H9 (cell line): Measurements from ENCODE around the gene SPC24. TPM values are rescaled to one million over a fixed set of nuclear protein-coding genes. Genes with fewer than 3 reads are reported as not detected.

Source experiments
- DNase-seq: peaks from one replicate; pipeline ENCODE4 v3.0.0-alpha.2; 2017
- H2AFZ ChIP-seq: one replicate; pipeline ENCODE4 v1.6.1; 2013; ENCODE audit warnings: mild to moderate bottlenecking, low read length, control low read depth, moderate library complexity
- H2AK5ac ChIP-seq: 2 replicates; pipeline ENCODE4 v1.6.1; 2013; ENCODE audit warnings: low read length, control low read depth, mixed read lengths; ENCODE audit not compliant: insufficient read length
- H2BK120ac ChIP-seq: one replicate; pipeline ENCODE4 v1.6.1; 2013; ENCODE audit warnings: low read depth, mild to moderate bottlenecking, low read length, control low read depth, inconsistent platforms; ENCODE audit not compliant: poor library complexity, severe bottlenecking
- H2BK12ac ChIP-seq: 2 replicates; pipeline ENCODE4 v1.6.1; 2013; ENCODE audit warnings: low read length, control low read depth, mixed read lengths, low read depth; ENCODE audit not compliant: insufficient read length
- H2BK15ac ChIP-seq: 2 replicates; pipeline ENCODE4 v1.6.1; 2013; ENCODE audit warnings: low read depth, low read length, control low read depth
- H2BK20ac ChIP-seq: one replicate; pipeline ENCODE4 v1.6.1; 2013; ENCODE audit warnings: low read depth, mild to moderate bottlenecking, low read length, control low read depth, inconsistent platforms; ENCODE audit not compliant: poor library complexity, severe bottlenecking
- H2BK5ac ChIP-seq: 2 replicates; pipeline ENCODE4 v1.6.1; 2013; ENCODE audit warnings: low read length, control low read depth, mixed read lengths; ENCODE audit not compliant: insufficient read length
- H3K14ac ChIP-seq: 2 replicates; pipeline ENCODE4 v1.6.1; 2013; ENCODE audit warnings: low read length, control low read depth; ENCODE audit not compliant: insufficient read depth
- H3K18ac ChIP-seq: 2 replicates; pipeline ENCODE4 v1.6.1; 2013; ENCODE audit warnings: low read depth, mild to moderate bottlenecking, mixed read lengths, low read length, control low read depth; ENCODE audit not compliant: insufficient read length
- H3K23ac ChIP-seq: 2 replicates; pipeline ENCODE4 v1.6.1; 2013; ENCODE audit warnings: low read length, control low read depth, mixed read lengths, low read depth; ENCODE audit not compliant: insufficient read length
- H3K23me2 ChIP-seq: 2 replicates; pipeline ENCODE4 v1.6.1; 2013; ENCODE audit warnings: low read depth, mild to moderate bottlenecking, mixed read lengths, low read length, control low read depth; ENCODE audit not compliant: insufficient read length, poor library complexity, severe bottlenecking
- H3K27ac ChIP-seq: 2 replicates; pipeline ENCODE4 v1.5.1; 2013; ENCODE audit warnings: low read length, control low read depth, mixed read lengths, low read depth; ENCODE audit not compliant: insufficient read length
- H3K27me3 ChIP-seq: 2 replicates; pipeline ENCODE4 v1.6.1; 2013; ENCODE audit warnings: low read length, control low read depth, inconsistent platforms; ENCODE audit not compliant: insufficient read depth
- H3K4ac ChIP-seq: 2 replicates; pipeline ENCODE4 v1.6.1; 2013; ENCODE audit warnings: low read depth, mild to moderate bottlenecking, control low read depth, inconsistent platforms, low read length, moderate library complexity
- H3K4me1 ChIP-seq: 2 replicates; pipeline ENCODE4 v1.6.1; 2013; ENCODE audit warnings: low read length, control low read depth, inconsistent platforms; ENCODE audit not compliant: insufficient read depth
- H3K4me2 ChIP-seq: 2 replicates; pipeline ENCODE4 v1.6.1; 2013; ENCODE audit warnings: low read length, control low read depth, mixed read lengths; ENCODE audit not compliant: insufficient read length, insufficient read depth
- H3K56ac ChIP-seq: 2 replicates; pipeline ENCODE4 v1.6.1; 2013; ENCODE audit warnings: low read depth, mild to moderate bottlenecking, mixed read lengths, low read length, control low read depth; ENCODE audit not compliant: insufficient read length
- H3K79me1 ChIP-seq: 2 replicates; pipeline ENCODE4 v1.6.1; 2013; ENCODE audit warnings: low read depth, mild to moderate bottlenecking, moderate library complexity, low read length, control low read depth, inconsistent platforms; ENCODE audit not compliant: insufficient read depth, poor library complexity, severe bottlenecking
- H3K79me2 ChIP-seq: 2 replicates; pipeline ENCODE4 v1.6.1; 2013; ENCODE audit warnings: low read length, control low read depth, inconsistent platforms; ENCODE audit not compliant: insufficient read depth
- H3K9ac ChIP-seq: 2 replicates; pipeline ENCODE4 v1.6.1; 2013; ENCODE audit warnings: low read length, control low read depth, mixed read lengths; ENCODE audit not compliant: insufficient read length; ENCODE audit errors: extremely low read depth
- H3K9me3 ChIP-seq: one replicate; pipeline ENCODE4 v1.6.1; 2013; ENCODE audit warnings: low read depth, low read length, inconsistent platforms; ENCODE audit not compliant: control insufficient read depth
- H3T11ph ChIP-seq: one replicate; pipeline ENCODE4 v1.6.1; 2013; ENCODE audit warnings: mild to moderate bottlenecking, low read length, control low read depth, inconsistent platforms
- H4K20me1 ChIP-seq: one replicate; pipeline ENCODE4 v1.6.1; 2013; ENCODE audit not compliant: control insufficient read depth, insufficient read length, insufficient read depth
- H4K5ac ChIP-seq: 2 replicates; pipeline ENCODE4 v1.6.1; 2013; ENCODE audit warnings: low read depth, mild to moderate bottlenecking, mixed read lengths, low read length, control low read depth; ENCODE audit not compliant: insufficient read length
- H4K8ac ChIP-seq: replicated peaks from 2 replicates; pipeline ENCODE4 v1.6.1; 2013; ENCODE audit warnings: low read length, control low read depth, mixed read lengths, low read depth; ENCODE audit not compliant: insufficient read length
- H4K91ac ChIP-seq: 2 replicates; pipeline ENCODE4 v1.6.1; 2013; ENCODE audit warnings: low read depth, mild to moderate bottlenecking, moderate library complexity, mixed read lengths, low read length, control low read depth; ENCODE audit not compliant: insufficient read length
- H3K27ac Mint-ChIP-seq, 3 experiments: 2 replicates in 2 of 3; 3 replicates in 1 of 3; pipeline ENCODE4 v1.8.0; 2020 to 2021; ENCODE audit warnings: mixed read lengths in 3 of 3, mild to moderate bottlenecking in 1 of 3, moderate library complexity in 1 of 3
- H3K27me3 Mint-ChIP-seq: 2 replicates; pipeline ENCODE4 v1.8.0; 2021; ENCODE audit warnings: low read depth, mild to moderate bottlenecking, moderate library complexity, mixed read lengths
- H3K36me3 Mint-ChIP-seq, 3 experiments: 2 replicates in 2 of 3; 3 replicates in 1 of 3; pipeline ENCODE4 v1.8.0; 2020 to 2021; ENCODE audit warnings: low read depth in 3 of 3, mixed read lengths in 3 of 3; ENCODE audit not compliant: insufficient read depth in 1 of 3
- H3K4me1 Mint-ChIP-seq, 2 experiments: 2 replicates each; pipeline ENCODE4 v1.8.0; 2020; ENCODE audit warnings: mixed read lengths in 2 of 2
- H3K4me3 Mint-ChIP-seq, 2 experiments: 2 replicates in 1 of 2; 3 replicates in 1 of 2; pipeline ENCODE4 v1.8.0; 2020 to 2021; ENCODE audit warnings: mild to moderate bottlenecking in 2 of 2, mixed read lengths in 2 of 2, moderate library complexity in 1 of 2
- H3K9me3 Mint-ChIP-seq, 2 experiments: 2 replicates in 1 of 2; 3 replicates in 1 of 2; pipeline ENCODE4 v1.8.0; 2020; ENCODE audit warnings: mild to moderate bottlenecking in 2 of 2, mixed read lengths in 2 of 2, moderate library complexity in 1 of 2
- CTCF ChIP-seq: fragments of 200-600 bp; sonication (generic); conservative IDR thresholded peaks from 3 replicates; pipeline ENCODE4 v1.8.0; 2021; ENCODE audit warnings: antibody characterized with exemption, mild to moderate bottlenecking
- WGBS: extraction: QIAGEN DNeasy Blood & Tissue Kit; methylation state at CpG from one replicate; pipeline ENCODE4 v1.1.7; 2013; ENCODE audit warnings: missing lambda C conversion rate, low lambda C conversion rate, mixed read lengths; ENCODE audit not compliant: insufficient read length; ENCODE audit errors: extremely low coverage; 5-methylcytosine and 5-hydroxymethylcytosine counted together
- total RNA-seq: library from RNA; stranded (reverse); gene quantifications from 2 replicates; pipeline ENCODE4 v1.2.1, GENCODE V29; 2021

The SPC24 gene
- total RNA-seq, 1 experiment from 2014 or later = 51.5 TPM

DNA sequence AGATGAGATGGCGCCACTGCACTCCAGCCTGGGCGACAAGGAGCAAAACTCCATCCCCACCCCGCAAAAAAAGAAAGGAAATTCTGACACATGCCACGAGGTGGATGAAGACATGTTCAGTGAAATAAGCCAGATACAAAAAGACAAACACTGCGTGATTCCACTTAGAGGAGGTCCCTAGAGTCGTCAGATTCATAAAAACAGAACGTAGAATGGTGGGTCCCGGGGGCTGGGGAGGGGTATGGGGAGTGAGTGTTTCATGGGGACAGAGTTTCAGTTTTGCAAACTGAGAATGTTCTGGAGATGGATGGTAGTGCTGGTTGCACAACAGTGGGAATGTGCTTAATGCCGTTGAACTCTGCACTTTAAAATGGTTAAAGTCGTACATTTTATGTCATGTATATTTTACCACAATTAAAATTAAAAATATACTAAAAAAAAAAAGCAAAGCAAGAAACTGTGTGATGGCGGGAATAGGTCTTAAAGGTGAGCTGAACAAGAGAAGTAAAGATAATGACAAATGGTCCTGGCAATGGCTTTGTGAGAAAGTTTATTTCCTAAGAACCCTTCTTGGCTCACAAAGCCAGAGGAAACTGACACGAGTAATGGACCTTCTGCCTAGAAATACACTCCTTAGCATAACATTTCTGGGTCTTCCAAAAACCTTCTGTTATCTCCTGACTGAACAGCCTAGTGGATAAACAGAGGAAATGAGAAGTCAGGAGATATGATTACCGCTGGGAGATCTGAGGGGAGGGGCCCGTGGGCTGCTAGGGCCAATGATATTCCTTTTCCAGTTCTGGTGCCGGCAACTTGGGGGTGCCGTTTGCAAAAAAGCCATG lies 4.2 kb upstream of the SPC24 start:
- H3K56ac ChIP-seq = no peak overlapping the region
- H2BK15ac ChIP-seq = no peak overlapping the region
- no peak for DNase-seq
- H3K27ac ChIP-seq = no peak overlapping the region
- H3K4ac ChIP-seq = no peak overlapping the region
- H3T11ph ChIP-seq = no peak overlapping the region
- no peak overlapping the region for H2BK20ac ChIP-seq
- peaks cover 3% of the 10 kb centered on the region for H3K23me2 ChIP-seq
- no peaks in the 10 kb centered on the region for H3K4me1 ChIP-seq
- no peak overlapping the region for H2AK5ac ChIP-seq
- H3K27me3 Mint-ChIP-seq = no peaks in the 10 kb centered on the region
- peaks cover 2 to 4% of the 10 kb centered on the region in 2 experiments; a peak in 3 of 4 replicates for H3K4me1 Mint-ChIP-seq
- H3K14ac ChIP-seq = no peak overlapping the region
- no peaks in the 10 kb centered on the region for H3K27me3 ChIP-seq
- H4K5ac ChIP-seq = no peak overlapping the region
- WGBS = no CpG with 5 or more reads among the region's 16 CpGs
- H4K20me1 ChIP-seq = no peaks in the 10 kb centered on the region
- H3K18ac ChIP-seq = no peak overlapping the region
- no peaks in the 10 kb centered on the region for H3K9me3 Mint-ChIP-seq
- H3K9me3 ChIP-seq = no peaks in the 10 kb centered on the region
- no peak overlapping the region for H4K8ac ChIP-seq
- no peak for TF ChIP-seq CTCF
- no peak overlapping the region for H2BK120ac ChIP-seq
- no peak overlapping the region for H2BK5ac ChIP-seq
- no peak overlapping the region for H3K9ac ChIP-seq
- H3K4me3 Mint-ChIP-seq = no peak overlapping the region
- H3K79me2 ChIP-seq = peaks cover 4% of the 10 kb centered on the region; the same call in 1 of the 2 replicates
- no peak overlapping the region; a peak in 1 of 7 replicates for H3K27ac Mint-ChIP-seq
- no peak overlapping the region for H3K23ac ChIP-seq
- H3K4me2 ChIP-seq = no peak overlapping the region
- no peak overlapping the region for H4K91ac ChIP-seq
- H3K36me3 Mint-ChIP-seq = no peaks in the 10 kb centered on the region; a peak in 1 of 7 replicates
- H3K79me1 ChIP-seq = peaks cover 4% of the 10 kb centered on the region
- H2AFZ ChIP-seq = no peak overlapping the region
- H2BK12ac ChIP-seq = no peak overlapping the region
